Eye (tissue), 1 donor: ENCODE results near the gene TMX2.
"Not testable (repeated sequence)": the region's sequence is repeated elsewhere in the genome, so short reads cannot be mapped to it uniquely, and the experiment has no call there.

Experiments
- DNase-seq: peaks from one replicate; pipeline ENCODE4 v3.0.0-alpha.2; 2015

The TMX2 gene

GRCh38 chr11:57716726-57717125 lies 4.3 kb downstream of the TMX2 start:
- not testable (repeated sequence) for DNase-seq

GRCh38 chr11:57727185-57727584 lies 14.8 kb downstream of the TMX2 start:
- DNase-seq: no peak

GRCh38 chr11:57728829-57729228 lies 16.4 kb downstream of the TMX2 start:
- no peak for DNase-seq

- no peak for DNase-seq
Measured at GRCh38 chr11:57729479-57729878, 17.1 kb downstream of the TMX2 start.

GRCh38 chr11:57732661-57733060 lies 20.3 kb downstream of the TMX2 start:
- DNase-seq: no peak

GRCh38 chr11:57735619-57736298 lies 23.4 kb downstream of the TMX2 start:
- DNase-seq: no peak

GRCh38 chr11:57741132-57742086 lies 29.0 kb downstream of the TMX2 start, which contains the start of gene SELENOH:
Gene SELENOH, plus strand, starts transcription at chr11:57741491. Its CDS starts 105 bp downstream, at chr11:57741596.
- peak; percentile 98 for DNase-seq

GRCh38 chr11:57742087-57742452 lies 29.7 kb downstream of the TMX2 start:
- no peak for DNase-seq

DNA sequence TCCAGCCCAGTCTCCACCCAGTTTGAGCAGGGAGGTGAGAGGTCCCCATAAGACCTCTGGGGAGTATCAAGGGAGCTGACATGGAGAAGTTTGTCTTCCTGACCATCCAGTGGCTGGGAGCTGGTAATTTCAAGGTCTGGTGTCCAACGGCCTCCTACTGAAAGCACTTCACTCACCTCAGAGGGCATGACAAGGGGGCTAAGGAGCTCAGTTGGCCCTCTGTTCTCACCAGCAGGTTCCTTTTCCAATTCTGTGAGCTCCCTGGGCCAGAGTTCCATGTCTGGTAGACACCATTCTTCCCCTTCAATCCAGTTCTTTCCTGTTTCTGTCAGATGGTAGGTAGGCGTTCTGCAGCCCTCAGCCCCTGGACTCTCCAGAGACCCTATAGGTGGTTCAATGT lies 32.0 kb downstream of the TMX2 start:
- DNase-seq: no peak

- DNase-seq: no peak
Measured at GRCh38 chr11:57745206-57745605, 32.8 kb downstream of the TMX2 start.

DNA sequence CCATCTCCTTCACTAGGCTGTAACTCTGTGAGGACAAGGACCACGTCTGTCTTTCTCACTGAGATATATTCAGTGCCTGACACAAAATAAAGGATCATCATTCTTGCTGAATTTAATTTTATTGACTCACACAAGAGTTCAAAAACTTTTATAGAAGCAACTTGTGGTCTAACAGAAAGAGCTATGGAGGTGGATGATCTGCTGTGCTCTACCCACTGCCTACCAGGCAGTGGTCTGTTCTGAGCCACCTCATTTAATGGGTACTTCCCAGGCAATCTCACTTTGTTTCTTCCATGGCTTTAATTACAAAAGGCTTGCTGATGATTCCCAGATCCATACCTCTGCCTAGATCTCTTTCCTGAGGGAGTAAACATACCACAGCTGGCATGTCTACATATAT lies 34.5 kb downstream of the TMX2 start:
- DNase-seq: no peak

DNA sequence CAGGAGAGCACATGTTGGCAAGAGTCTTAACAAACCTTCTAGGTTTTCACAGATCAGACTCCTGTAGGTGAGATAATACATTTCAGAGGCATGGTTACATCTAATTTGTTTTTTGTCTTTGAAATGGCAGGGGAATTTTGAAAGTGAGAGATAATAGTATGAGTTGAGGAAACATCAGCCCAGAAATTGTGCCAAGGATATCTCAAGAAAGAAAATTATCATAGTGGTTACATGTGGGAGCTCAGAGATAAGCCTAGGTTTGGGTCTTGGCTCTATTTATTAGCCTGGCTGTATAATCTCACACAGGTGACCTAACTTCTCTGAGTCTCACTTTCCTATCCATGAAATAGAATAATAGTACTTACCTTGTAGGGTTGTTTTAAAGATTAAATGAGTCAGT lies 38.8 kb downstream of the TMX2 start:
- DNase-seq: no peak

DNA sequence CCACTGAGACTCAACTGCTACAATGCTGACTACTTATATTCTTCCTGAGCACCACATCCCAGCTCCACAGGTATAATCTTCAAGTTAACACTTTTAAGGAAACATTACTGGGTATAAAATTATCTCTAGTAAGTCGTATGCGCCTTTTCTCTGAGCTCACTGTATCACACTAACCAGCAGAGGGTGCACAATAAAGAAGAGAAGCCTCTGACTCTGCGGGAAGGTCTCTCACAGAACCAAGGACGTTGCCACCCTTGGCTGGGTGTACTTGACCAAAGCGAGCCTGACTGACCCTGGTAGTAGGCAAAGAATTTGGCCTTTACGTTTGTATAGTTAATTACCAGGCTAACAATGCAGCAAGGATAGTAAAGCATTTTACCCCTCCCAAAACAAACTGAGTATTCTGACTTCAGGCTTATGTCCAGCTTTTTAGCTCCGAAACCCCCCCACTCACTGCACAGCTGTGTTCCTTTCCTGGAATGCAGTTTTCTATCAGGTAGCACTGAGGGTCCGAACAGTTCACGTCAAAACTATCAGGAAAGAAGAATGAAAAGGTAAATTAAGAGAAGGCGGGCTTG lies 39.4 kb downstream of the TMX2 start, which contains the start of gene BTBD18:
Gene BTBD18 (minus strand): TSS at position 144 of the 578 bp plus-strand sequence. CDS start 631 bp downstream, outside the sequence.
- peak; percentile 54 for DNase-seq

DNA sequence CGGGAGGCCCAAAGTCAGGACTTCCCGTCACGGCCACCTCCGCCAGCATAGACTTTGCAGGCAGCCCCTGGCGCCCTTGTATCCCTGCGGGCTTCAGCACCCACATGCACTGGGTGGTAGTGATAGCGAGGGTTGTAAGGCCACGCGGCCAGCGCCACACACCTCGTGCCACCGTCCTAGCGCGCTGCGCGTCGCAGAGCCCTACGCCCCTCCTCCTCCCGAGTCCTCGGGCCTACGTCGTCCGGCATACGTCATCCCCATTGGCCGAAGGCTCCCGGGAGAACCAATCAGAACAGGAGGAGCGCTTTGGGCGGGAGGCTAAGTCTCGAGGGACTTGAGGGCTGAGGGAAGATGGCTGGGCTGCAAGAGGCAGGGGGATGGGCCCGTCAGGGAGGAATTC lies 40.6 kb downstream of the TMX2 start:
- DNase-seq: no peak

- DNase-seq: no peak
Measured at GRCh38 chr11:57758174-57758573, 45.8 kb downstream of the TMX2 start.

DNA sequence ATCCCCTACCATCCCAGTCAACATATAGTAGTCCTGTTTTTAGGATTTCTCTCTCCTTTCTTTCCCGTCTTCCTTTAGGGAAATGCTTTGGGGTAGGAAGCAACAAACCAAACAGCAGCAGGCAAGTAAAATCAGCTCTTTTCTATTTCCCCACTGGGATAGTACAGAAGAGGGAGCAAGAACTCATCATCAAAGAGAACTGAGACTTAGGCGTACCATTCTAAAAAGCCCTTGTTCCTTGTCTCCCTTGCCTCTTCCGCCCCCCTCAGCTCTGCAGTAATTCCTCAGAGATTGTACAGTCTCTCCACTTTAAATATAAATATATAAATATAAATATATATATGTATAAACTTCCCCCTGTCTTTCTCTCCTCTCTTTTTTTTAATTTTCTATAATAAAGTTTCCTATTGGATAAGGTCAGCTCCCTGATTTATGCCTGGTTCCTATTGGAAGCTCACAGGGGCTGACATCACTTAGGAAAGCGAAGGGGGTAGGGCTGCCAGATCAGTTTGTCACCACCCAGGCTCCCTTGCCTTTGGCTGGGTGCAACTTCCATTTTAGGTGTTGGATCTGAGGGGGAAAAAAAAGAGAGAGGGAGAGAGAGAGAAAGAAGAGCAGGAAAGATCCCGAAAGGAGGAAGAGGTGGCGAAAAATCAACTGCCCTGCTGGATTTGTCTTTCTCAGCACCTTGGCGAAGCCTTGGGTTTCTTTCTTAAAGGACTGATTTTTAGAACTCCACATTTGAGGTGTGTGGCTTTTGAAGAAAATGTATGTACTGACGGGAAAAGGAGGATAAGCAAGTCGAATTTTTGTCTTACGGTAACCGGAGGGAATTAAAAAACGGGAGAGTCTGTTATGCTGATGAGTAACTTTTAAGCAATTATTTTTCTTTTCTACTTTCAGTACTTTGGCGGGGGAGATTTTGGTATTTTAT lies 49.2 kb downstream of the TMX2 start, which contains the start of gene CTNND1:
Gene CTNND1 (plus strand): TSS at position 502 of the 934 bp plus-strand sequence. CDS start 29,677 bp downstream, outside the sequence.
- peak; percentile 98 for DNase-seq

GRCh38 chr11:57762235-57762861 lies 50.0 kb downstream of the TMX2 start:
- DNase-seq: peak; percentile 75

GRCh38 chr11:57763568-57763967 lies 51.2 kb downstream of the TMX2 start:
- peak; percentile 85 for DNase-seq

- DNase-seq: no peak
Measured at GRCh38 chr11:57764021-57764420, 51.6 kb downstream of the TMX2 start.

GRCh38 chr11:57764566-57764965 lies 52.2 kb downstream of the TMX2 start:
- DNase-seq: no peak

- DNase-seq: no peak
Measured at GRCh38 chr11:57764972-57765371, 52.6 kb downstream of the TMX2 start.

GRCh38 chr11:57770793-57771192 lies 58.4 kb downstream of the TMX2 start:
- DNase-seq: no peak
